NOMO-1 treated with DMSO at 0.1 percent for 48 hours (cell line): ENCODE data around the gene CSF3.
"Not testable (repeated sequence)": the region's sequence is repeated elsewhere in the genome, so short reads cannot be mapped to it uniquely, and the experiment has no call there.

ENCODE experiments used
- DNase-seq: peaks from one replicate; lab custom pipeline; 2025; ENCODE audit not compliant: unreplicated experiment; lab: John Stamatoyannopoulos, UW

CSF3 gene

DNA sequence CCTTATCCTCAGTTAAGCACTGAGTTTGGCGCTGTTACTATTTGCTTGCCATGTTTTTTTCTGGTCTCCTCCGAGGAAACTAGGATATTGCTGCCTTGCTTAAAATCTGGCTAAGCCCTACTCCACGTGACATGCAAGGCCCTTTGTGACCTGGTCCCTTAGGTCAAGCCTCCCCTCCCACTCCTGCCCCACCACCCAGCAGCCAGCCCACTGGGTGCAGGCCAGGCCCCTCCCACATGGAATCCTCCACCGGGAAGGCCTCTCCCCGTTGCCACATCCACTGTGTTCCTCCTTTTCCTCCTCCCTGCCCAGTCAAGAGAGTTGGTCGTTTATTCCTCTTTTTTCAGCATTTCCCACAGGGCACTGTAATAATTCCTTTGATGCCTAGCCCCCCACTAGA lies 18.4 kb upstream of the CSF3 start:
- DNase-seq = no peak

DNA sequence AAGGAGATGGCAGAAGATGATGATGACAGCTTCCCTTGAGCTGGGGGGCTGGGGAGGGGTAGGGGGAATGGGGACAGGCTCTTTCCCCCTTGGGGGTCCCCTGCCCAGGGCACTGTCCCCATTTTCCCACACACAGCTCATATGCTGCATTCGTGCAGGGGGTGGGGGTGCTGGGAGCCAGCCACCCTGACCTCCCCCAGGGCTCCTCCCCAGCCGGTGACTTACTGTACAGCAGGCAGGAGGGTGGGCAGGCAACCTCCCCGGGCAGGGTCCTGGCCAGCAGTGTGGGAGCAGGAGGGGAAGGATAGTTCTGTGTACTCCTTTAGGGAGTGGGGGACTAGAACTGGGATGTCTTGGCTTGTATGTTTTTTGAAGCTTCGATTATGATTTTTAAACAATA lies 17.7 kb upstream of the CSF3 start:
- no peak for DNase-seq

DNA sequence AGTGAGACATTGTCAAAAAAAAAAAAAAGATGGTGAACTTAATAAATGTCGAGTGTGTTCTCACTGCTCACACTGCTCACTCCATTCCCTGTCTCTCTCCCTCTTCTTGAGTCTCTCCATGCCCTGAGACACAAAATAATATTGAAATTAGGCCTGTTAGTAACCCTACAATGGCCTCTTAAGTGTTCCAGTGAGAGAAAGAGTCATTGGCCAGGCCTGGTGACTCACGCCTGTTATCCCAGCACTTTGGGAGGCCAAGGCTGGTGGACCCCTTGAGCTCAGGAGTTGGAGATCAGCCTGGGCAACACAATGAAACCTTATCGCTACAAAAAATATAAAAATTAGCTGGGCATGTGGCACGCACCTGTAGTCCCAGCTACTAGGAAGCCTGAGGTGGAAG lies 16.2 kb upstream of the CSF3 start:
- DNase-seq = no peak

DNA sequence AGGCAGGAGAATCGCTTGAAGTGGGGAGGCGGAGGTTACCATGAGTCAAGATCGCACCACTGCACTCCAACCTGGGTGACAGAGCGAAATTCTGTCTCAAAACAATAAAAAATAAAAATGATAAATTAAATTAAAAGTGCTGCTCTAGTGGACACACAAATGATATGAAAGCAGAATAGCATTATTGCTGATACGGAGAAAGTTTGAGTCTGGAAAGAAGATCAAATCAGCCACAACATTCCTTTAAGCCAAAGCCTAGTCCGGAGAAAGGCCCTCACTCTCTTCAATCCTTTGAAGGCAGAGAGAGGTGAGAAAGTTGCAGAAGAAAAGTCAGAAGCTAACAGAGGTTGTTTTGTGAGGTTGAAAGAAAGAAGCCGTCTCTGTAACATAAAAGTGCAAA lies 15.1 kb upstream of the CSF3 start:
- DNase-seq = no peak

DNA sequence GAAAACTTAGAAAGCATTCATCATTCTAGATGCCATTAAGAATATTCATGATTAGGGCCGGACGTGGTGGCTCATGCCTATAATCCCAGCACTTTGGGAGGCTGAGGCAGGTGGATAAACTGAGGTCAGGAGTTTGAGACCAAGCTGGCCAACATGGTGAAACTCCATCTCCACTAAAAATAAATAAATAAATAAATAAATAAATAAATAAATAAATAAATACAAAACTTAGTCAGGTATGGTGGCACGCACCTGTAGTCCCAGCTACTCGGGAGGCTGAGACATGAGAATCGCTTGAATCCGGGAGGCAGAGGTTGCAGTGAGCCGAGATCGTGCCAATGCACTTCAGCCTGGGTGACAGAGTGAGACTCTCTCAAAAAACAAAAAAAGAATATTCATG lies 13.9 kb upstream of the CSF3 start:
- not testable (repeated sequence) for DNase-seq

DNA sequence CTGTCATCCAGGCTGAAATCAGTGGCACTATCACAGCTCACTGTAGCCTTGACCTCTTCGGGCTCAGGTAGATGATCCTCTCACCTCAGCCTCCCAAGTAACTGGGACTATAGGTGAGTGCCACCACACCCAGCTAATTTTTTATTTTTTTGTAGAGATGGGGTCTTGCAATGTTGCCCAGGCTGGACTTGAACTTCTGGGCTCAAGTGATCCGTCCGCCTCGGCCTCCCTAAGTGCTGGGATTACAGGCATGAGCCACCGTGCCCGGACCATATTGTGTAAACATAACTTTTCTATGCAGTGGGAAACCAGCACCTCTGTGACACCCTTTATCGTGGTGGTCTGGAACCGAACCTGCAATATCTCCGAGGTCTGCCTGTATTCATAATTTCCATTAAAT lies 11.2 kb upstream of the CSF3 start:
- no peak for DNase-seq

DNA sequence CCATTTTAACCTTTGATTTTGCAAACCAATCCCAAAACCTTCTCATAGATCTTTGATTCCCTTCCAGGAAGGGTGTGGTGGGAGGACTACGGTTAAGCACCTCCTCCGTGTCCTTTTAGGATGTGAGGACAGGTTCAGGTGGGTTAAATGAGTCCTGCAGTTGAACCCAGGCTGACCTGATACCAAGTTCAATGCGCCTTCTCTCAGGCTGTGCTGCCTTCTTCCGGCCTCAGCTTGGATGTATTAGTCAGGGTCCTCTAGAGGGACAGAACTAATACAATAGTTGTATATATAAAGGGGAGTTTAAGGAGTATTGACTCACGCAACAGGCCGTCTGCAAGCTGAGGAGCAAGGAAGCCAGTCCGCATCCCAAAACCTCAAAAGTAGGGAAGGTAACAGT lies 10.5 kb upstream of the CSF3 start:
- DNase-seq = no peak

DNA sequence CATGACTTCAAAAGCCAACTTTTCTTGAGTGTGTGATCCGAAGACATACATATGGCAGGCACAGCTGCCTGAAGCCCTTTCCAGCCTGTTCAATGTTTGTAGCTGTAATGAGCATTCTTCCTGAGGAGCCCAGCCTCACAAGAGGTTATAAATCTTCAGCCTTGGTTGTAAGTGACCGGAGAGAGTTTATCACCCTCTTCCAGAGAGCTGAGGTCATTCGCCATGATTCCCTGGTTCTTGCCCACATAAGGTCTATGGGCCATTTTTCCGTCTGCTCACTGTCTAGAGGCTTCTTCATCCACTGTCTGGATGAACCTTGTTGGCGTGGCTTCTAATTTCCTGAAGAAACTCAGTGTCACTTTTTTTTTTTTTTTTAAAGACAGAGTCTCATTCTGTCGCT lies 9.7 kb upstream of the CSF3 start:
- DNase-seq = no peak

DNA sequence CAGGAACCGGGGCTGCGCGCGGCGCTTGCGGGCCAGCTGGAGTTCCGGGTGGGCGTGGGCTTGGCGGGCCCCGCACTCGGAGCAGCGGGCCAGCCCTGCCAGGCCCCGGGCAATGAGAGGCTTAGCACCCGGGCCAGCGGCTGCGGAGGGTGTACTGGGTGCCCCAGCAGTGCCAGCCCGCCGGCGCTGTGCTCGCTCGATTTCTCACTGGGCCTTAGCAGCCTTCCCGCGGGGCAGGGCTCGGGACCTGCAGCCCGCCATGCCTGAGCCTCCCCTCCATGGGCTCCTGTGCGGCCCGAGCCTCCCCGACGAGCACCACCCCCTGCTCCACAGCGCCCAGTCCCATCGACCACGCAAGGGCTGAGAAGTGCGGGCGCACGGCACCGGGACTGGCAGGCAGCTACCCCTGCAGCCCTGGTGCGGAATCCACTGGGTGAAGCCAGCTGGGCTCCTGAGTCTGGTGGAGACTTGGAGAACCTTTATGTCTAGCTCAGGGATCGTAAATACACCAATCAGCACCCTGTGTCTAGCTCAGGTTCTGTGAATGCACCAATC lies 4.2 kb upstream of the CSF3 start:
- not testable (repeated sequence) for DNase-seq

DNA sequence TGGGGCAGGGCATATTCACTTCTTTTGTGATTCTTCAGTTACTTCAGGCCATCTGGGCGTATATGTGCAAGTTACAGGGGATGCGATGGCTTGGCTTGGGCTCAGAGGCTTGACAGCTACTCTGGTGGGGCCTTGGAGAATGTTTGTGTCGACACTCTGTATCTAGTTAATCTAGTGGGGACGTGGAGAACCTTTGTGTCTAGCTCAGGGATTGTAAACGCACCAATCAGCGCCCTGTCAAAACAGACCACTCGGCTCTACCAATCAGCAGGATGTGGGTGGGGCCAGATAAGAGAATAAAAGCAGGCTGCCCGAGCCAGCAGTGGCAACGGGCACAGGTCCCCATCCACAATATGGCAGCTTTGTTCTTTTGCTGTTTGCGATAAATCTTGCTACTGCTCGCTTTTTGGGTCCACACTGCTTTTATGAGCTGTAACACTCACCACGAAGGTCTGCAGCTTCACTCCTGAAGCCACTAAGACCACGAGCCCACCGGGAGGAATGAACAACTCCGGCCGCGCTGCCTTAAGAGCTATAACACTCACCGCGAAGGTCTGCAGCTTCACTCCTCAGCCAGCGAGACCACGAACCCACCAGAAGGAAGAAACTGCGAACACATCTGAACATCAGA lies 3.1 kb upstream of the CSF3 start:
- DNase-seq = not testable (repeated sequence)

DNA sequence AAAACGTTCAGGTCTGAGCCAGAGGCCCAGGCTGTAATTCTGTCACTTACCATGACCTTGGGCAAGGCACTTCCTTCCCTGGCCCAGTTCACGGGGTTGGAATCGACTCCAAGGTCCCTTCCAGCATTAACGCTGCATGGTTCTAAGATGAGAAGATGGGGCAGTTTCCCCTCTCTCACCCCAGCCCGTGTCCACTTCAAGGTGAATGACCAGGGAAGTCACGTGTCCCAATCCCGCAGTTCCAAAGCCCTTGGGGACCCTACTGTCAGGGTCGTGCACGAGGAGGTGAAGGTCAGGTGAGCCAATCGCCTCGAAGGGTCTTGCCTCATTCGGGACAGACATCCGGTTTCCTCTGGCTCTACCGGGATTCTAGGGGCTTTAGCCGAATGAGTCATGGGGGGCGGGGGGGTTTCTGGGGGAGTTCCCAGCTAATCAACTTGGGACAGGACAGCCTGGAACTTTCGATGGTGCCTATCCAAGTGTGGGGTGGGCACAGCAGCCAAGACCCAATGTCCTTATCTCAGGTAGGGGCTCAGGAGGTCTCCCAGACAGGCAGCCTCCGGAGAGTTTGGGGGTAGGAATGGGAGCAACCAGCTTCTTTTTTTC lies 762 bp upstream of the CSF3 start:
- no peak for DNase-seq

DNA sequence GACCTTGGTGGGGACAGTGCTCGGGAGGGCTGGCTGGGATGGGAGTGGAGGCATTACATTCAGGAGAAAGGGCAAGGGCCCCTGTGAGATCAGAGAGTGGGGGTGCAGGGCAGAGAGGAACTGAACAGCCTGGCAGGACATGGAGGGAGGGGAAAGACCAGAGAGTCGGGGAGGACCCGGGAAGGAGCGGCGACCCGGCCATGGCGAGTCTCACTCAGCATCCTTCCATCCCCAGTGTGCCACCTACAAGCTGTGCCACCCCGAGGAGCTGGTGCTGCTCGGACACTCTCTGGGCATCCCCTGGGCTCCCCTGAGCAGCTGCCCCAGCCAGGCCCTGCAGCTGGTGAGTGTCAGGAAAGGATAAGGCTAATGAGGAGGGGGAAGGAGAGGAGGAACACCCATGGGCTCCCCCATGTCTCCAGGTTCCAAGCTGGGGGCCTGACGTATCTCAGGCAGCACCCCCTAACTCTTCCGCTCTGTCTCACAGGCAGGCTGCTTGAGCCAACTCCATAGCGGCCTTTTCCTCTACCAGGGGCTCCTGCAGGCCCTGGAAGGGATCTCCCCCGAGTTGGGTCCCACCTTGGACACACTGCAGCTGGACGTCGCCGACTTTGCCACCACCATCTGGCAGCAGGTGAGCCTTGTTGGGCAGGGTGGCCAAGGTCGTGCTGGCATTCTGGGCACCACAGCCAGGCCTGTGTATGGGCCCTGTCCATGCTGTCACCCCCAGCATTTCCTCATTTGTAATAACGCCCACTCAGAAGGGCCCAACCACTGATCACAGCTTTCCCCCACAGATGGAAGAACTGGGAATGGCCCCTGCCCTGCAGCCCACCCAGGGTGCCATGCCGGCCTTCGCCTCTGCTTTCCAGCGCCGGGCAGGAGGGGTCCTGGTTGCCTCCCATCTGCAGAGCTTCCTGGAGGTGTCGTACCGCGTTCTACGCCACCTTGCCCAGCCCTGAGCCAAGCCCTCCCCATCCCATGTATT lies 1.1 kb downstream of the CSF3 start:
- DNase-seq = no peak

DNA sequence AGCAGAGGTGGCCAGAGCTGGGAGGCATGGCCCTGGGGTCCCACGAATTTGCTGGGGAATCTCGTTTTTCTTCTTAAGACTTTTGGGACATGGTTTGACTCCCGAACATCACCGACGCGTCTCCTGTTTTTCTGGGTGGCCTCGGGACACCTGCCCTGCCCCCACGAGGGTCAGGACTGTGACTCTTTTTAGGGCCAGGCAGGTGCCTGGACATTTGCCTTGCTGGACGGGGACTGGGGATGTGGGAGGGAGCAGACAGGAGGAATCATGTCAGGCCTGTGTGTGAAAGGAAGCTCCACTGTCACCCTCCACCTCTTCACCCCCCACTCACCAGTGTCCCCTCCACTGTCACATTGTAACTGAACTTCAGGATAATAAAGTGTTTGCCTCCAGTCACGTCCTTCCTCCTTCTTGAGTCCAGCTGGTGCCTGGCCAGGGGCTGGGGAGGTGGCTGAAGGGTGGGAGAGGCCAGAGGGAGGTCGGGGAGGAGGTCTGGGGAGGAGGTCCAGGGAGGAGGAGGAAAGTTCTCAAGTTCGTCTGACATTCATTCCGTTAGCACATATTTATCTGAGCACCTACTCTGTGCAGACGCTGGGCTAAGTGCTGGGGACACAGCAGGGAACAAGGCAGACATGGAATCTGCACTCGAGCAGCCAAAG lies 2.3 kb downstream of the CSF3 start:
- DNase-seq = no peak

DNA sequence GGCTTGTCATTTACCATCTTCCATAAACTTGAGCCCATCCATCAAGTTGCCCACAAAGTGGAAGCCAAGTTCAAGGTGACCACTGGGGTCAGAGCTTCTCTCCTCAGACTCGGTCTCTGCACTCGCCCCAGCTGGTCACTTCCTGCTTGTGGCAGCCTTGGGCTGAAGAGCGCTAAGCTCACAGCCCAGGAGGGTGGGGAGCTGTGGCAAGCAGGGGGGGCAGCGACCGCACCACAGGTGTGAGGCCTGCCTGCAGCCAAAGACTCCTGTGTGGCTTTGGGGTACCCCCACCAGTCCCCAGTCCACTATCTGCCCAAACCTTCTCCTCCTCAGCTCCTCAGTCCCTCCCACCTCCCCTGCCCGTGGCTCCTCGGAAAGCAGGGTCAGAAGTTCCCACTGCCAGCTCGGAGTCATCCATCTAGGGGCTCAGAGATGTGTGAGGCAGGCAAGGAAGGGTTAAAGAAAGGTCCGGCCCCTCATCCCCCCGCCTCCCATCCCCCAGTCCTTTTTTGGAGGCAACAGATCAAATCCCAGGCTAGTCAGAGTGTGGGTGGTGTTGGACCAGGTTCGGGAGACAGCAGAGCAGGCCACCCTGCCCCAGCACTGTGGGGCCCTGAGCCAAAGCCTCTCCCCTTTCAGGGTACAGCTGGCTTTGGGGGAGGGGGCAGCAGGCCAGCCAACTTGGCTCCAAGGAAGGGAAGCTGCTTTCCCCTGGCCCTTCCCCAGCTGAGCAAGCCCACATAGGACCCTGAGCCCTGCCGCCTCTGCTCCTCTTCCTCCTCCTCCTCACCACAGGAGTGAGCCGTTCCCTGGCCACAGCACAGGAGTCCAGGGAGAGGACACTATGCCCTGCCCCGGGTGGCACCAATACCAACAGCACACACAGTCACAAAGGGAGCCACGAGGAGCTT lies 3.2 kb downstream of the CSF3 start:
- no peak for DNase-seq

DNA sequence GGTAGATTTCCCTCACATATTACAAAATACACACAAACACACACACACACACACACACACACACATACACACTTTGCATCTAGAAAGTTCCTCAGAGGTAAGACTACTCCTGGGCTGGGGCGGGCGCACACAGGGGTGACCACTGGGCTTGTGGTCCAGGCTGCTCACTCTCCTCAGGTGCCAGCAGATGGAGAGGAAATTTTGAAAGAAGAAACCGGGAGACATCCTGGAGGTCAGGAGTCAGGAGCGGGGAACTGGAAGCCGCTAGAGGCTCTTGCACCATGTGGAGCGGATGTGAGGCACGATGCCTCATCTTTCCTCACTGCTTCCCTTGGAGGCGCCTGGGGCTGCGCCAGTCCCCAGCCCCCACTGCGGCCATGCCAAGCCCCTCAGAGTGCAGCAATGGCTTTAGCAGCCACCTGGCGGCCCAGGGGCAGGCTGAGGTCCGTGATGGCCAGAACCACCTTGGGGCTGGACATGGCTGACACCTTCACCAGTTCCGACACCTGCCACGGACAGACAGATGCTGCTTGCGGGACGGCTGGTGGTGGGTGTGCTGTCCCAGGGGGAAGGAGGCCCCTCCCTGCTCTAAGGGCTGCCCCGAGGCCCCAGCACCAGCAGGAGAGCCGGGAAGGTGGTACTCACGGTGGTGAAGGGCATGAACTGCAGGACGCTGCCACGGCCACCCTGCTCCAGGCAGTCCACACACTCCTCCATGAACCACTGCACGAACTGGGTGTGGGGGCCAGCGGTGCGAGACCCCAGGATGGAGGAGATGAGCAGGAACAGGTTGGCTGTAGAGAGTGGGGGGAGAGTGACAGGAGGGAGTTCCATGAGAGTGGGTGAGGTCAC lies 4.1 kb downstream of the CSF3 start:
- no peak for DNase-seq

DNA sequence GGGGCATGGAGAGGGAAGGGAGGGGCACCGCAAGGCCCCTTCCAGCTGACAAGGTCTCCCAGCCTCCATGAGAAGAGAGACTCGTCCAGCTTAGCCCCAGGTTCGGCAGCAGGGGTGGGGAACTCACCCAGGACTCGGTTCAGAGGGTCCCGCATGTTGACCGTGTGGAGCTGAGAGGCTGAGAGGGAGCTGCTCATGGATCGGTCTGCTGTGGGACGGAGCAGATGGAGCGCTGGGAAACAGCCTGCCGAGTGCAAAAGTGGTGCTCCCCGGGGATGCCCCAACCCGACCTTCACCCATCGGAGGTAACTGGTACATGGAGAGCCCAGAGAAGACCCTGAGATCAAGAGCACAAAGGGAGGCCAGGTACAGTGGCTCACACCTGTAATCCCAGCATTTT lies 4.9 kb downstream of the CSF3 start:
- DNase-seq = no peak

DNA sequence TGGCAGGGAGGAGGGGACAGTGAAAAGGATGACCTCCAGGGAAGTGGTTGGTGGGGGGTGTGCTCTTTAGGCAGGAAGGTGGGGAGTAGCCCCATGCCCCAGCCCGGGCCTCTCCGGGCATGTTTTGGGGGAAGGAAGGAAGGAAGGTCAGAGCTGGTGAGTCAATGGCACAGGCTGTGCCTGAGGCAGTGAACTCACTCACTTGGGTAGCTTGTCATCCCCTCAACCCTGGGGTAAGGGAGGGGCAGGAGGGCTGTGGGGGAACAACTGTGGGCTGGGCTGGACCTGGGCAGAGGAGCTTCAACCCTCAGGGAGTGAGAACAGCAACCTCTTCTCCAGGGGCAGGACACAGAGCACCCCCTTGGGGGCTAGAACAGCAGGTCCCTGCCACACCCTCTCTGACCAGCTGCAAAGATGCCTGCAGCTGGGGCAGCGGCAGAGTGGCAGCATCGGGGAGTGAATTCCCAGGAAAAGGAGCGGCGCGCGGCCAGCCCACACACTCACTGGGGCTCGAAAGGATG lies 6.3 kb downstream of the CSF3 start:
- DNase-seq = no peak

DNA sequence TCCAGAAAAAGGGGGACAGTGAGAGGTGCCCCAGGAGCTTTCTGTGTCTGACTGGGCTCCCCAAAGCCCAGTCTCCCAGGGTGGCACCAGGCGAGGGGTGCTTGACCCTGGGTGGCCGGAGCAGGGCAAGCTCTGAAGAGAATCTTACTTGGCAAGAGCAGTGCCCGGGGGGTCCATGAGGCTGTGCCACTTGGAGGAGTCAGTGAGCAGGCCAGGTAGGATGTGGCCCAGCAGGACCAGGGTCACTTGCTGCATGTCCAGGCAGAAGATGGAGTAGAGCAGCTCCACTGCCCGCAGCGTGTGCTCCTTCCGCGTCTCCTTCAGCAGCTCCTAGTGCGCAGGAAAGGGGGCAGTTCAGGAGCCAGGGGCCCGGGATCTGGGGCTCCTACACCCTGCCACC lies 7.3 kb downstream of the CSF3 start:
- no peak for DNase-seq

DNA sequence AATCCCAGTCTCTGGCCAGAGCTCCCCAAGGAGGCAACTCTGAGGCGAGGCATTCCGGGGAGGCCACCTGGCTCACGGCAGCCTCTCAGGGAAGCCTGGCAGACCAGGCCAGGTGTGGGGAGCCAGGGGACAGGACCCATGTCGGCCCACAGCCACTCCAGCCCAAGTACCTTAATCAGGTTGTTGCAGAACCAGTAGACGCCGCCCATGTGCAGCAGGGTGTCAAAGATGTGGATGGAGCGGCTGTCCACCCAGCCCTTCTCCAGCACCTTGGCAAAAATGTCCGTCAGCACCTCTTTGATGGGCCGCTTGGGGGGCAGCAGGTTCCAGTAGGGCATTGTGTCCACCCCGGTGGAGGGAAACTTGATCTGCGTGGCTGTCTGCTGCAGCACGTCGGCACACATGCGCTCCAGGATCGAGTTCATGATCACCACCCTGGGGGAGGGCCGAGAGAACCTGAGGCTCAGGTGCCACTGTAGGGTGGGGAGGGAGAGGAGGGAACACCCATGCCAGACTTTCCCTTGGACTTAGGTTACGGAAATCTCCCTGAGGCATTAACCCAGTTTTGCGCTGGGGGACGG lies 7.8 kb downstream of the CSF3 start:
- DNase-seq = no peak
